K562 (cell line): Measurements from ENCODE around the gene MAPK4. TPM values are rescaled to one million over a fixed set of nuclear protein-coding genes. Genes with fewer than 3 reads are reported as not detected.

Experiments used
- CLOCK ChIP-seq: fragments of 250-450 bp; sonication (Bioruptor Pico); IDR thresholded peaks from 2 replicates; pipeline ENCODE4 v1.4.0; 2020; ENCODE audit warnings: mild to moderate bottlenecking, moderate library complexity, borderline replicate concordance
- E2F8 ChIP-seq: fragments of 450-650 bp; IDR thresholded peaks from 2 replicates; pipeline ENCODE4 v1.7.1; 2018; ENCODE audit warnings: mild to moderate bottlenecking, low read depth; ENCODE audit not compliant: partially characterized antibody
- GABPA ChIP-seq: fragments of 200-800 bp; sonication (Bioruptor generic); conservative IDR thresholded peaks from 2 replicates; pipeline ENCODE4 v1.6.1; 2016; ENCODE audit warnings: low read depth, missing genetic modification characterization, missing compliant biosample characterization
- RBM22 ChIP-seq: fragments of 200-400 bp; formaldehyde crosslinking; IDR thresholded peaks from 2 replicates; pipeline ENCODE4 v1.6.1; 2018; ENCODE audit warnings: low read length, low read depth; ENCODE audit not compliant: poor library complexity, severe bottlenecking
- VEZF1 ChIP-seq: fragments of 200-800 bp; sonication (Bioruptor generic); IDR thresholded peaks from 2 replicates; pipeline ENCODE4 v1.6.1; 2017; ENCODE audit warnings: missing genetic modification characterization, missing compliant biosample characterization
- ZNF124 ChIP-seq: sonication (generic); formaldehyde crosslinking; IDR thresholded peaks from 2 replicates; pipeline ENCODE4 v1.8.1; 2022; ENCODE audit warnings: missing genetic modification reagents
- polyA plus RNA-seq, 8 experiments: library from polyadenylated mRNA; depleted of rRNA in 4 of 8; stranded (reverse) in 5 of 8; unstranded in 3 of 8; fragments of >200 nt; fragmentation: Nextera tagmentation in 2 of 8; fragmentation: Illumina TruSeq in 1 of 8; extraction: Ambion mirVana in 2 of 8; extraction: Trizol in 1 of 8; gene quantifications; 2 replicates each; pipeline versions ENCODE4 v1.2.1 to v1.2.3, GENCODE V29; 2011 to 2014; ENCODE audit warnings: inconsistent platforms in 1 of 8, missing spikeins in 1 of 8
- total RNA-seq, 7 experiments: library from RNA; depleted of rRNA in 6 of 7; stranded (reverse); fragments of >200 nt in 6 of 7; fragmentation: Illumina TruSeq in 2 of 7; extraction: Trizol in 2 of 7; gene quantifications; 2 replicates each; pipeline versions ENCODE4 v1.2.1 to v1.2.3, GENCODE V29; 2011 to 2021; ENCODE audit warnings: low replicate concordance in 1 of 7

MAPK4 gene
- total and polyA plus RNA-seq, 9 of the 15 experiments (the other 6 are each of a cell fraction or from before 2014, with no cell fraction given): not detected

GRCh38 chr18:50775207-50775606 lies 215.3 kb downstream of the MAPK4 start (continued):
- TF ChIP-seq CLOCK (CRISPR knock-in tag): no peak
- no peak for TF ChIP-seq E2F8
- TF ChIP-seq VEZF1: peak; percentile 48; the same call in 1 of the 2 replicates
- peak; percentile 71 for TF ChIP-seq GABPA
- no peak for TF ChIP-seq RBM22
- no peak for TF ChIP-seq ZNF124 (CRISPR knock-in tag)
